ENCODE data around the gene FTSJ3.

FTSJ3 gene

GRCh38 chr17:63772801-63773271, 54.6 kb downstream of the FTSJ3 start:
- WGBS, 2 experiments = 11 to 14% methylated on average over 7 of the region's 7 CpGs
- H3K27me3 ChIP-seq (ENCODE audit: control insufficient read depth, insufficient read depth, low read length, poor library complexity, severe bottlenecking) = no peaks in the 10 kb centered on the region
- H3K36me3 ChIP-seq (ENCODE audit: control insufficient read depth, insufficient read depth, low read length) = peaks cover 3% of the 10 kb centered on the region
- H3K4me1 ChIP-seq (ENCODE audit: control insufficient read depth, insufficient read depth, low read length) = peaks cover 4% of the 10 kb centered on the region
- no peaks in the 10 kb centered on the region for H3K9me3 ChIP-seq (ENCODE audit: control insufficient read depth, low read length)
- H3K4me3 ChIP-seq (ENCODE audit: insufficient read depth, low read depth, low read length) = peak overlapping the region; percentile 97
- peak overlapping the region; percentile 85 for H3K27ac ChIP-seq (ENCODE audit: insufficient read depth, low read depth, low read length, poor library complexity, severe bottlenecking)

Data from ectodermal cell (in vitro differentiated cells).